ENCODE data around the gene SPAG16. TPM values are rescaled to one million over a fixed set of nuclear protein-coding genes. Genes with fewer than 3 reads are reported as not detected.

The SPAG16 gene
- total and polyA plus RNA-seq, 3 experiments from 2014 or later: 7.7 to 15.3 (median 8.2) TPM

- Histone ChIP-seq H3K27ac (ENCODE audit: low read depth, low read length) (no peak overlapping the region), H3K36me3 (ENCODE audit: insufficient read depth, low read length) (no peaks in the 10 kb centered on the region), H3K9me3 (ENCODE audit: low read length) (no peaks in the 10 kb centered on the region), H3K4me3 (ENCODE audit: low read length) (no peak overlapping the region), H3K27me3 (ENCODE audit: insufficient read depth, low read length, poor library complexity, severe bottlenecking) (no peaks in the 10 kb centered on the region), H3K4me1 (ENCODE audit: insufficient read depth, low read length) (no peaks in the 10 kb centered on the region)
- H3K36me3 Mint-ChIP-seq: no peaks in the 10 kb centered on the region
- H3K27ac Mint-ChIP-seq: no peak overlapping the region
- CTCF ChIA-PET: no interaction called here
- H3K9me3 Mint-ChIP-seq: peaks cover 0 to 2% (median 0%) of the 10 kb centered on the region in 5 donors
- H3K27me3 Mint-ChIP-seq: no peaks in the 10 kb centered on the region
- no peak overlapping the region for H3K4me3 Mint-ChIP-seq
- POLR2A ChIA-PET: no interaction called here
- DNase-seq: no peak
- H3K4me1 Mint-ChIP-seq: no peaks in the 10 kb centered on the region
Measured at GRCh38 chr2:213420828-213421385, 136.6 kb downstream of the SPAG16 start.

GRCh38 chr2:213422211-213422610 lies 137.9 kb downstream of the SPAG16 start:
- H3K9me3 Mint-ChIP-seq: peaks cover 0 to 2% (median 0%) of the 10 kb centered on the region in 5 donors
- no peak for DNase-seq
- Histone ChIP-seq H3K4me1 (ENCODE audit: insufficient read depth, low read length) (no peaks in the 10 kb centered on the region), H3K27ac (ENCODE audit: low read depth, low read length) (no peak overlapping the region), H3K9me3 (ENCODE audit: low read length) (no peaks in the 10 kb centered on the region), H3K27me3 (ENCODE audit: insufficient read depth, low read length, poor library complexity, severe bottlenecking) (no peaks in the 10 kb centered on the region), H3K4me3 (ENCODE audit: low read length) (no peak overlapping the region), H3K36me3 (ENCODE audit: insufficient read depth, low read length) (no peaks in the 10 kb centered on the region)
- no peak overlapping the region for H3K27ac Mint-ChIP-seq
- H3K27me3 Mint-ChIP-seq: no peaks in the 10 kb centered on the region
- no peaks in the 10 kb centered on the region for H3K4me1 Mint-ChIP-seq
- POLR2A ChIA-PET: no interaction called here
- no peaks in the 10 kb centered on the region for H3K36me3 Mint-ChIP-seq
- CTCF ChIA-PET: no interaction called here
- H3K4me3 Mint-ChIP-seq: no peak overlapping the region

GRCh38 chr2:213425618-213426017 lies 141.4 kb downstream of the SPAG16 start:
- H3K9me3 ChIP-seq (ENCODE audit: low read length): no peaks in the 10 kb centered on the region
- CTCF ChIA-PET: no interaction called here
- no peak overlapping the region for H3K27ac ChIP-seq (ENCODE audit: low read depth, low read length)
- H3K27ac Mint-ChIP-seq: no peak overlapping the region
- DNase-seq: no peak
- H3K27me3 Mint-ChIP-seq: no peaks in the 10 kb centered on the region
- H3K4me3 ChIP-seq (ENCODE audit: low read length): no peak overlapping the region
- no peaks in the 10 kb centered on the region for H3K36me3 ChIP-seq (ENCODE audit: insufficient read depth, low read length)
- H3K36me3 Mint-ChIP-seq: no peaks in the 10 kb centered on the region
- no peaks in the 10 kb centered on the region for H3K27me3 ChIP-seq (ENCODE audit: insufficient read depth, low read length, poor library complexity, severe bottlenecking)
- no peaks in the 10 kb centered on the region for H3K4me1 ChIP-seq (ENCODE audit: insufficient read depth, low read length)
- peaks cover 10 to 14% (median 13%) of the 10 kb centered on the region in 5 donors for H3K9me3 Mint-ChIP-seq
- POLR2A ChIA-PET: no interaction called here
- H3K4me3 Mint-ChIP-seq: no peak overlapping the region
- H3K4me1 Mint-ChIP-seq: no peaks in the 10 kb centered on the region

- Histone ChIP-seq H3K4me1 (ENCODE audit: insufficient read depth, low read length) (no peaks in the 10 kb centered on the region), H3K9me3 (ENCODE audit: low read length) (no peaks in the 10 kb centered on the region), H3K36me3 (ENCODE audit: insufficient read depth, low read length) (no peaks in the 10 kb centered on the region), H3K27ac (ENCODE audit: low read depth, low read length) (no peak overlapping the region), H3K27me3 (ENCODE audit: insufficient read depth, low read length, poor library complexity, severe bottlenecking) (no peaks in the 10 kb centered on the region), H3K4me3 (ENCODE audit: low read length) (no peak overlapping the region)
- Mint-ChIP-seq H3K36me3 (no peaks in the 10 kb centered on the region), H3K9me3 (peaks cover 13 to 18% (median 15%) of the 10 kb centered on the region in 5 donors), H3K27me3 (no peaks in the 10 kb centered on the region), H3K4me1 (no peaks in the 10 kb centered on the region), H3K4me3 (no peak overlapping the region), H3K27ac (no peak overlapping the region)
- POLR2A ChIA-PET: no interaction called here
- CTCF ChIA-PET: no interaction called here
- DNase-seq: no peak
Measured at GRCh38 chr2:213429516-213429915, 145.3 kb downstream of the SPAG16 start.

GRCh38 chr2:213443921-213444320 lies 159.7 kb downstream of the SPAG16 start:
- no peak overlapping the region for H3K27ac Mint-ChIP-seq
- no peaks in the 10 kb centered on the region for H3K4me1 ChIP-seq (ENCODE audit: insufficient read depth, low read length)

GRCh38 chr2:213451542-213452239 lies 167.4 kb downstream of the SPAG16 start:
- H3K27me3 Mint-ChIP-seq: peaks cover 0 to 1% of the 10 kb centered on the region in 2 donors
- H3K27ac Mint-ChIP-seq: no peak overlapping the region
- H3K36me3 Mint-ChIP-seq: peaks cover 0 to 10% (median 0%) of the 10 kb centered on the region in 3 donors
- ChIA-PET CTCF (no interaction called here), POLR2A (no interaction called here)
- Histone ChIP-seq H3K4me3 (ENCODE audit: low read length) (no peak overlapping the region), H3K27ac (ENCODE audit: low read depth, low read length) (no peak overlapping the region), H3K9me3 (ENCODE audit: low read length) (no peaks in the 10 kb centered on the region), H3K36me3 (ENCODE audit: insufficient read depth, low read length) (no peaks in the 10 kb centered on the region), H3K4me1 (ENCODE audit: insufficient read depth, low read length) (no peaks in the 10 kb centered on the region), H3K27me3 (ENCODE audit: insufficient read depth, low read length, poor library complexity, severe bottlenecking) (no peaks in the 10 kb centered on the region)
- no peak for DNase-seq
- H3K4me3 Mint-ChIP-seq: no peak overlapping the region
- peaks cover 11 to 23% (median 20%) of the 10 kb centered on the region in 5 donors for H3K9me3 Mint-ChIP-seq
- no peaks in the 10 kb centered on the region for H3K4me1 Mint-ChIP-seq

More at GRCh38 chr2:213443921-213444320, 159.7 kb downstream of the SPAG16 start:
- Histone ChIP-seq H3K9me3 (ENCODE audit: low read length) (no peaks in the 10 kb centered on the region), H3K36me3 (ENCODE audit: insufficient read depth, low read length) (no peaks in the 10 kb centered on the region), H3K27ac (ENCODE audit: low read depth, low read length) (no peak overlapping the region), H3K4me3 (ENCODE audit: low read length) (no peak overlapping the region), H3K27me3 (ENCODE audit: insufficient read depth, low read length, poor library complexity, severe bottlenecking) (no peaks in the 10 kb centered on the region)
- no peaks in the 10 kb centered on the region for H3K4me1 Mint-ChIP-seq
- POLR2A ChIA-PET: no interaction called here
- peaks cover 11 to 36% (median 14%) of the 10 kb centered on the region in 5 donors for H3K9me3 Mint-ChIP-seq
- peaks cover 0 to 6% (median 0%) of the 10 kb centered on the region in 3 donors for H3K36me3 Mint-ChIP-seq
- H3K4me3 Mint-ChIP-seq: no peak overlapping the region
- DNase-seq: no peak
- H3K27me3 Mint-ChIP-seq: no peaks in the 10 kb centered on the region
- CTCF ChIA-PET: no interaction called here

- H3K4me3 Mint-ChIP-seq: no peak overlapping the region
- ChIA-PET POLR2A (no interaction called here), CTCF (no interaction called here)
- H3K36me3 Mint-ChIP-seq: no peaks in the 10 kb centered on the region
- H3K9me3 Mint-ChIP-seq: peaks cover 0 to 3% (median 0%) of the 10 kb centered on the region in 5 donors
- Histone ChIP-seq H3K9me3 (ENCODE audit: low read length) (no peaks in the 10 kb centered on the region), H3K36me3 (ENCODE audit: insufficient read depth, low read length) (no peaks in the 10 kb centered on the region), H3K4me3 (ENCODE audit: low read length) (no peak overlapping the region), H3K4me1 (ENCODE audit: insufficient read depth, low read length) (no peaks in the 10 kb centered on the region), H3K27me3 (ENCODE audit: insufficient read depth, low read length, poor library complexity, severe bottlenecking) (no peaks in the 10 kb centered on the region), H3K27ac (ENCODE audit: low read depth, low read length) (no peak overlapping the region)
- H3K27ac Mint-ChIP-seq: no peak overlapping the region
- peaks cover 0 to 1% of the 10 kb centered on the region in 2 donors for H3K27me3 Mint-ChIP-seq
- H3K4me1 Mint-ChIP-seq: no peaks in the 10 kb centered on the region
- DNase-seq: no peak
Measured at GRCh38 chr2:213455316-213456008, 171.2 kb downstream of the SPAG16 start.

- DNase-seq: no peak
- no peak overlapping the region for H3K4me3 ChIP-seq (ENCODE audit: low read length)
- H3K27ac ChIP-seq (ENCODE audit: low read depth, low read length): no peak overlapping the region
- H3K4me1 Mint-ChIP-seq: no peaks in the 10 kb centered on the region
- POLR2A ChIA-PET: no interaction called here
- H3K9me3 ChIP-seq (ENCODE audit: low read length): no peaks in the 10 kb centered on the region
- H3K36me3 ChIP-seq (ENCODE audit: insufficient read depth, low read length): no peaks in the 10 kb centered on the region
- CTCF ChIA-PET: no interaction called here
- no peaks in the 10 kb centered on the region for H3K27me3 Mint-ChIP-seq
- no peaks in the 10 kb centered on the region for H3K36me3 Mint-ChIP-seq
- H3K4me3 Mint-ChIP-seq: no peak overlapping the region
- H3K27me3 ChIP-seq (ENCODE audit: insufficient read depth, low read length, poor library complexity, severe bottlenecking): no peaks in the 10 kb centered on the region
- peaks cover 15 to 39% (median 23%) of the 10 kb centered on the region in 5 donors for H3K9me3 Mint-ChIP-seq
- H3K27ac Mint-ChIP-seq: no peak overlapping the region
- no peaks in the 10 kb centered on the region for H3K4me1 ChIP-seq (ENCODE audit: insufficient read depth, low read length)
Measured at GRCh38 chr2:213475433-213475832, 191.2 kb downstream of the SPAG16 start.

Data from CD8-positive, alpha-beta memory T cell (primary cell).